Hepatocyte (in vitro differentiated cells): Measurements from ENCODE around the gene EEF1A2. TPM values are rescaled to one million over a fixed set of nuclear protein-coding genes. Genes with fewer than 3 reads are reported as not detected.
"Not testable (repeated sequence)": the region's sequence is repeated elsewhere in the genome, so short reads cannot be mapped to it uniquely, and the experiment has no call there.

Experiments used
- DNase-seq: peaks from one replicate; pipeline ENCODE4 v3.0.0-alpha.2; 2016; ENCODE audit warnings: low spot score
- H2AFZ ChIP-seq: fragments of 200-600 bp; sonication (generic); 2 replicates; pipeline ENCODE4 v1.6.0; 2016; ENCODE audit warnings: antibody characterized with exemption, mild to moderate bottlenecking
- H3K27ac ChIP-seq: fragments of 200-600 bp; sonication (generic); 2 replicates; pipeline ENCODE4 v1.5.1; 2016; ENCODE audit warnings: mild to moderate bottlenecking
- H3K27me3 ChIP-seq: fragments of 200-600 bp; sonication (generic); 2 replicates; pipeline ENCODE4 v1.6.1; 2016
- H3K36me3 ChIP-seq: fragments of 200-600 bp; sonication (generic); replicated peaks from 2 replicates; pipeline ENCODE4 v1.5.1; 2016; ENCODE audit warnings: low read depth; ENCODE audit not compliant: insufficient read depth
- H3K4me1 ChIP-seq: fragments of 200-600 bp; sonication (generic); 2 replicates; pipeline ENCODE4 v1.5.1; 2016; ENCODE audit warnings: mild to moderate bottlenecking, moderate library complexity; ENCODE audit not compliant: insufficient read depth
- H3K4me2 ChIP-seq: fragments of 200-600 bp; sonication (generic); 2 replicates; pipeline ENCODE4 v1.6.0; 2016
- H3K4me3 ChIP-seq: fragments of 200-600 bp; sonication (generic); 2 replicates; pipeline ENCODE4 v1.5.1; 2016; ENCODE audit warnings: mild to moderate bottlenecking
- H3K79me2 ChIP-seq: fragments of 200-600 bp; sonication (generic); 2 replicates; pipeline ENCODE4 v1.6.0; 2017; ENCODE audit warnings: mild to moderate bottlenecking
- H3K9me2 ChIP-seq: fragments of 200-600 bp; sonication (generic); replicated peaks from 2 replicates; pipeline ENCODE4 v1.6.0; 2017; ENCODE audit warnings: mild to moderate bottlenecking; ENCODE audit not compliant: insufficient read depth
- H3K9me3 ChIP-seq: fragments of 200-600 bp; sonication (generic); 2 replicates; pipeline ENCODE4 v1.5.1; 2016; ENCODE audit warnings: low read depth, mild to moderate bottlenecking
- H4K20me1 ChIP-seq: fragments of 200-600 bp; sonication (generic); 2 replicates; pipeline ENCODE4 v1.6.0; 2016; ENCODE audit warnings: mild to moderate bottlenecking; ENCODE audit not compliant: insufficient read depth, poor library complexity, severe bottlenecking
- EZH2 ChIP-seq: fragments of 200-600 bp; sonication (generic); IDR thresholded peaks from 2 replicates; pipeline ENCODE4 v1.6.1; 2016; ENCODE audit warnings: antibody characterized with exemption, mild to moderate bottlenecking, borderline replicate concordance
- EZH2phosphoT487 ChIP-seq: fragments of 200-600 bp; sonication (generic); IDR thresholded peaks from one replicate; pipeline ENCODE4 v1.6.1; 2018; ENCODE audit warnings: antibody characterized with exemption, mild to moderate bottlenecking, low read depth, moderate library complexity; ENCODE audit not compliant: unreplicated experiment, severe bottlenecking
- WGBS: methylation state at CpG from one replicate; pipeline ENCODE4 v1.1.6; 2016; ENCODE audit warnings: low lambda C conversion rate; ENCODE audit errors: missing lambda C conversion rate; 5-methylcytosine and 5-hydroxymethylcytosine counted together
- polyA plus RNA-seq: library from polyadenylated mRNA; unstranded; fragments of >200 nt; fragmentation: Nextera tagmentation; extraction: Ambion mirVana; gene quantifications from 2 replicates; pipeline ENCODE4 v1.2.1, GENCODE V29; 2016
- total RNA-seq: library from RNA; depleted of rRNA; stranded (reverse); fragments of >200 nt; gene quantifications from 2 replicates; pipeline ENCODE4 v1.2.3, GENCODE V29; 2014
- TF ChIP-seq, protein P1 (sequence below): fragments of 200-600 bp; sonication (generic); IDR thresholded peaks from 2 replicates; pipeline ENCODE4 v1.5.1; 2016; ENCODE audit warnings: antibody characterized with exemption, mild to moderate bottlenecking; ENCODE audit not compliant: poor library complexity

The EEF1A2 gene
- total and polyA plus RNA-seq, 2 experiments from 2014 or later = 12.0 to 23.5 TPM

DNA sequence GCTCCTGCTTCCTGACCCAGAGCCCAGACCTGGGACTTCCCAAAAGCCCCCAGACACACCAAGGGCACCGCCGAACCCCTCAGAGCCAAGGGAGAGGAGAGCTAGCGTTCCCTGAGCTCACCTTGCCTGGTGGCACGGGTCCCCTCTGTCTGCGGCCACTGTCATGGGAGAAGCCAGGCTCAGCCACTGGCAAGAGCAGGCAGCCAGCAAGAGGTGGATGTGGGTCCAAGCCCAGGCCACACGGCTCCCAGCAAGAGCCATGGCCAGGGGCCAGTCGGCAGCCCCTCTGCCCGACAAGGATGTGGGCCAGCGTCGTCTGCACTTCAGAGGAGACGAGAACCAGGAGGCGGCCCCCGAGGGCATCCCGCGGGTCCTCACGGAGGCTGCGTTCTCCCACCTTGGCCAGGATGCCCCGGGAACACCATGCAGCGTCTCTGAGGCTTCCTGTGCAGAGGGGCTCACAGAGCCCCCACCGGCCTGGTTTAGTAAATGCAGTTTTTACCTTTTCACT, 19.5 kb upstream of the EEF1A2 start:
- TF ChIP-seq, protein P1, sequence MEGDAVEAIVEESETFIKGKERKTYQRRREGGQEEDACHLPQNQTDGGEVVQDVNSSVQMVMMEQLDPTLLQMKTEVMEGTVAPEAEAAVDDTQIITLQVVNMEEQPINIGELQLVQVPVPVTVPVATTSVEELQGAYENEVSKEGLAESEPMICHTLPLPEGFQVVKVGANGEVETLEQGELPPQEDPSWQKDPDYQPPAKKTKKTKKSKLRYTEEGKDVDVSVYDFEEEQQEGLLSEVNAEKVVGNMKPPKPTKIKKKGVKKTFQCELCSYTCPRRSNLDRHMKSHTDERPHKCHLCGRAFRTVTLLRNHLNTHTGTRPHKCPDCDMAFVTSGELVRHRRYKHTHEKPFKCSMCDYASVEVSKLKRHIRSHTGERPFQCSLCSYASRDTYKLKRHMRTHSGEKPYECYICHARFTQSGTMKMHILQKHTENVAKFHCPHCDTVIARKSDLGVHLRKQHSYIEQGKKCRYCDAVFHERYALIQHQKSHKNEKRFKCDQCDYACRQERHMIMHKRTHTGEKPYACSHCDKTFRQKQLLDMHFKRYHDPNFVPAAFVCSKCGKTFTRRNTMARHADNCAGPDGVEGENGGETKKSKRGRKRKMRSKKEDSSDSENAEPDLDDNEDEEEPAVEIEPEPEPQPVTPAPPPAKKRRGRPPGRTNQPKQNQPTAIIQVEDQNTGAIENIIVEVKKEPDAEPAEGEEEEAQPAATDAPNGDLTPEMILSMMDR = no peak
- TF ChIP-seq EZH2phosphoT487 = no peak
- TF ChIP-seq EZH2 = no peak
- Histone ChIP-seq H3K27me3 (peaks cover 3% of the 10 kb centered on the region), H2AFZ (no peak overlapping the region), H3K4me1 (peaks cover 13% of the 10 kb centered on the region), H3K27ac (no peak overlapping the region), H3K4me3 (no peak overlapping the region), H3K36me3 (no peaks in the 10 kb centered on the region), H3K9me3 (no peaks in the 10 kb centered on the region), H3K79me2 (peaks cover 16% of the 10 kb centered on the region), H3K4me2 (no peak overlapping the region), H3K9me2 (no peaks in the 10 kb centered on the region), H4K20me1 (peaks cover 24% of the 10 kb centered on the region)
- DNase-seq = no peak
- WGBS = 70% methylated on average over 19 of the region's 20 CpGs

- TF ChIP-seq EZH2 (no peak), EZH2phosphoT487 (no peak)
- TF ChIP-seq, protein P1 = no peak
- Histone ChIP-seq H3K36me3 (no peaks in the 10 kb centered on the region), H3K4me1 (peaks cover 13% of the 10 kb centered on the region), H3K79me2 (peaks cover 16% of the 10 kb centered on the region), H3K9me2 (no peaks in the 10 kb centered on the region), H3K4me2 (no peak overlapping the region), H3K27ac (no peak overlapping the region), H3K4me3 (no peak overlapping the region), H4K20me1 (peaks cover 16% of the 10 kb centered on the region), H2AFZ (no peak overlapping the region), H3K9me3 (no peaks in the 10 kb centered on the region), H3K27me3 (peaks cover 5% of the 10 kb centered on the region)
- 90% methylated on average over 32 of the region's 32 CpGs for WGBS
- no peak for DNase-seq
Measured at GRCh38 chr20:63517376-63518309, 18.8 kb upstream of the EEF1A2 start.

DNA sequence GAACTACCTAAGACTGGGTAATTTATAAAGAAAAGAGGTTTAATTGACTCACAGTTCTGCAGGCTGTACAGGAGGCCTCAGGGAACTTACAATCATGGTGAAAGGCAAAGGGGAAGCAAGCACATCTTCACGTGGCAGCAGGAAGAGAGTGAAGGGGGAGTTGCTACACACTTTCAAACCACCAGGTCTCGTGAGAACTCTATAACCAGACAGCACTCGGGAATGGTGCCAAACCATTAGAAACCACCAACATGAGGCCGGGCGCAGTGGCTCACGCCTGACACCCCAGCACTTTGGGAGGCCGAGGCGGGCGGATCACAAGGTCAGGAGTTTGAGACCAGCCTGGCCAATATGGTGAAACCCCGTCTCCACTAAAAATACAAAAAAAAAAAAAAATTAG, 15.6 kb upstream of the EEF1A2 start:
- not testable (repeated sequence) for H4K20me1 ChIP-seq, H3K9me3 ChIP-seq, DNase-seq, H3K79me2 ChIP-seq, H3K27me3 ChIP-seq, H3K9me2 ChIP-seq, H3K36me3 ChIP-seq, H3K27ac ChIP-seq, H3K4me2 ChIP-seq, H3K4me3 ChIP-seq, H2AFZ ChIP-seq, H3K4me1 ChIP-seq
- 86% methylated on average over 10 of the region's 10 CpGs for WGBS

- H3K9me2 ChIP-seq = no peaks in the 10 kb centered on the region
- H3K4me2 ChIP-seq = no peak overlapping the region
- TF ChIP-seq EZH2 = no peak
- TF ChIP-seq, protein P1 = no peak
- TF ChIP-seq EZH2phosphoT487 = no peak
- no peaks in the 10 kb centered on the region for H3K79me2 ChIP-seq
- no peaks in the 10 kb centered on the region for H3K4me1 ChIP-seq
- no peak for DNase-seq
- no peaks in the 10 kb centered on the region for H3K9me3 ChIP-seq
- H4K20me1 ChIP-seq = no peaks in the 10 kb centered on the region
- H2AFZ ChIP-seq = no peak overlapping the region
- H3K36me3 ChIP-seq = no peaks in the 10 kb centered on the region
- H3K4me3 ChIP-seq = no peak overlapping the region
- no peak overlapping the region for H3K27ac ChIP-seq
- peaks cover 5% of the 10 kb centered on the region for H3K27me3 ChIP-seq
- WGBS = 93% methylated on average over 3 of the region's 3 CpGs
Measured at GRCh38 chr20:63513207-63513606, 14.3 kb upstream of the EEF1A2 start.
